Natural killer cell (primary cell): ENCODE results near the gene MYCBPAP. TPM values are rescaled to one million over a fixed set of nuclear protein-coding genes. Genes with fewer than 3 reads are reported as not detected.

Source experiments
- ATAC-seq, 3 donors: fragments of 150-1000 bp in 2 of 3; fragments of 200-7000 bp in 1 of 3; cut with Tn5 transposase; 1 replicate in 1 of 3; 2 replicates in 2 of 3; pipeline ENCODE4 v1.10.0; 2021; ENCODE audit warnings: mild to moderate bottlenecking in 2 of 3, moderate library complexity in 2 of 3
- DNase-seq, 2 donors: peaks; one replicate each; pipeline versions ENCODE4 v3.0.0 to v3.0.0-alpha.2; 2013 to 2021; ENCODE audit warnings: mixed read lengths in 1 of 2
- H3K27ac ChIP-seq: one replicate; pipeline ENCODE4 v1.5.1; 2013; ENCODE audit warnings: mild to moderate bottlenecking, low read length
- H3K27me3 ChIP-seq: one replicate; pipeline ENCODE4 v1.6.1; 2013; ENCODE audit warnings: low read length; ENCODE audit not compliant: control insufficient read depth, insufficient read depth
- H3K36me3 ChIP-seq: one replicate; pipeline ENCODE4 v1.6.1; 2013; ENCODE audit warnings: low read length; ENCODE audit not compliant: control insufficient read depth, insufficient read depth
- H3K4me1 ChIP-seq: one replicate; pipeline ENCODE4 v1.6.1; 2013; ENCODE audit warnings: low read length; ENCODE audit not compliant: control insufficient read depth, insufficient read depth
- H3K4me3 ChIP-seq: one replicate; pipeline ENCODE4 v1.5.1; 2013; ENCODE audit warnings: low read length
- H3K9me3 ChIP-seq: one replicate; pipeline ENCODE4 v1.6.1; 2013; ENCODE audit warnings: low read length; ENCODE audit not compliant: control insufficient read depth, insufficient read depth
- H3K27ac Mint-ChIP-seq, 2 donors: one replicate each; pipeline ENCODE4 v1.8.0; 2022; ENCODE audit warnings: mild to moderate bottlenecking in 2 of 2, mixed read lengths in 2 of 2, moderate library complexity in 1 of 2
- H3K27me3 Mint-ChIP-seq, 2 donors: one replicate each; pipeline ENCODE4 v1.8.0; 2022; ENCODE audit warnings: low read depth in 2 of 2, mixed read lengths in 2 of 2
- H3K36me3 Mint-ChIP-seq: one replicate; pipeline ENCODE4 v1.8.0; 2022; ENCODE audit warnings: mixed read lengths
- H3K4me1 Mint-ChIP-seq, 2 donors: one replicate each; pipeline ENCODE4 v1.8.0; 2022; ENCODE audit warnings: mixed read lengths in 2 of 2
- H3K4me3 Mint-ChIP-seq: one replicate; pipeline ENCODE4 v1.8.0; 2022; ENCODE audit warnings: mild to moderate bottlenecking, moderate library complexity, mixed read lengths
- H3K9me3 Mint-ChIP-seq, 2 donors: one replicate each; pipeline ENCODE4 v1.8.0; 2022; ENCODE audit warnings: mixed read lengths in 2 of 2
- WGBS: methylation state at CpG from one replicate; pipeline ENCODE4 v1.1.7; 2013; ENCODE audit warnings: missing lambda C conversion rate; ENCODE audit not compliant: insufficient coverage; 5-methylcytosine and 5-hydroxymethylcytosine counted together
- intact Hi-C: fragments of 100-400 bp; cut with micrococcal nuclease; formaldehyde crosslinking; loops from one replicate; pipeline ENCODE4 v1.14.2; 2022
- total RNA-seq, 4 donors: library from RNA; stranded (reverse); fragments of 120-200 nt in 1 of 4; gene quantifications; one replicate each; pipeline versions ENCODE4 v1.2.3 to v1.2.4, GENCODE V29; 2013 to 2022
- TF ChIP-seq, protein P1 (sequence below): fragments of 200-600 bp; IDR thresholded peaks from one replicate; pipeline ENCODE4 v1.8.0; 2022; ENCODE audit warnings: antibody characterized with exemption

Gene MYCBPAP
- total RNA-seq, 3 donors from 2014 or later (not counting 1 experiment from before 2014, with no cell fraction given) = 0.26 to 4.9 (median 0.70) TPM

DNA sequence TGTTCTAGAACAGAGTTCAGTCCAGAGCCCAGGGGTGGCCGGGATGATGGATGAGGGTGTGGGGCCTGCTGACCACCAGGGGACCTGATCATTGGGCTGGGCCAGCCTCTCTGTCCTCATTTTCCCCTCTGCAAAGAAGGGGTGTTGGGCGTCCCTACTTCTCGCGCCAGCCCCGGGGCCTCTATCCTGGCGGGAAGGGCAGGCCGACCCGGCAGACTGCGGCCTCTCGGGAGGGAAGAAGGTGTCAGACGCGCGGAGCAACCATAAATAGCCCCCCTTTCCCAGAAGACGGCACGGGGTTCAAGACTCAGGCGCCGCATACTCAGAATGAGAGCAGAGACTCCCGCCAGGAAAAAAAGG lies 50.3 kb downstream of the MYCBPAP start:
- DNase-seq (no peak), ATAC-seq (no peak)
- Mint-ChIP-seq H3K4me1 (peaks cover 19 to 26% of the 10 kb centered on the region in 2 donors), H3K27ac (peak overlapping the region in 1 of 2 donors; percentile 42), H3K9me3 (no peaks in the 10 kb centered on the region), H3K27me3 (peaks cover 8 to 38% of the 10 kb centered on the region in 2 donors), H3K36me3 (no peaks in the 10 kb centered on the region), H3K4me3 (peak overlapping the region; percentile 74)
- WGBS = 20% methylated on average over 18 of the region's 18 CpGs
- Histone ChIP-seq H3K9me3 (no peaks in the 10 kb centered on the region), H3K4me1 (peaks cover 38% of the 10 kb centered on the region), H3K4me3 (no peak overlapping the region), H3K27ac (no peak overlapping the region), H3K27me3 (peaks cover 35% of the 10 kb centered on the region), H3K36me3 (no peaks in the 10 kb centered on the region)
- intact Hi-C loops = no loop called here
- TF ChIP-seq, protein P1, sequence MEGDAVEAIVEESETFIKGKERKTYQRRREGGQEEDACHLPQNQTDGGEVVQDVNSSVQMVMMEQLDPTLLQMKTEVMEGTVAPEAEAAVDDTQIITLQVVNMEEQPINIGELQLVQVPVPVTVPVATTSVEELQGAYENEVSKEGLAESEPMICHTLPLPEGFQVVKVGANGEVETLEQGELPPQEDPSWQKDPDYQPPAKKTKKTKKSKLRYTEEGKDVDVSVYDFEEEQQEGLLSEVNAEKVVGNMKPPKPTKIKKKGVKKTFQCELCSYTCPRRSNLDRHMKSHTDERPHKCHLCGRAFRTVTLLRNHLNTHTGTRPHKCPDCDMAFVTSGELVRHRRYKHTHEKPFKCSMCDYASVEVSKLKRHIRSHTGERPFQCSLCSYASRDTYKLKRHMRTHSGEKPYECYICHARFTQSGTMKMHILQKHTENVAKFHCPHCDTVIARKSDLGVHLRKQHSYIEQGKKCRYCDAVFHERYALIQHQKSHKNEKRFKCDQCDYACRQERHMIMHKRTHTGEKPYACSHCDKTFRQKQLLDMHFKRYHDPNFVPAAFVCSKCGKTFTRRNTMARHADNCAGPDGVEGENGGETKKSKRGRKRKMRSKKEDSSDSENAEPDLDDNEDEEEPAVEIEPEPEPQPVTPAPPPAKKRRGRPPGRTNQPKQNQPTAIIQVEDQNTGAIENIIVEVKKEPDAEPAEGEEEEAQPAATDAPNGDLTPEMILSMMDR = no peak

DNA sequence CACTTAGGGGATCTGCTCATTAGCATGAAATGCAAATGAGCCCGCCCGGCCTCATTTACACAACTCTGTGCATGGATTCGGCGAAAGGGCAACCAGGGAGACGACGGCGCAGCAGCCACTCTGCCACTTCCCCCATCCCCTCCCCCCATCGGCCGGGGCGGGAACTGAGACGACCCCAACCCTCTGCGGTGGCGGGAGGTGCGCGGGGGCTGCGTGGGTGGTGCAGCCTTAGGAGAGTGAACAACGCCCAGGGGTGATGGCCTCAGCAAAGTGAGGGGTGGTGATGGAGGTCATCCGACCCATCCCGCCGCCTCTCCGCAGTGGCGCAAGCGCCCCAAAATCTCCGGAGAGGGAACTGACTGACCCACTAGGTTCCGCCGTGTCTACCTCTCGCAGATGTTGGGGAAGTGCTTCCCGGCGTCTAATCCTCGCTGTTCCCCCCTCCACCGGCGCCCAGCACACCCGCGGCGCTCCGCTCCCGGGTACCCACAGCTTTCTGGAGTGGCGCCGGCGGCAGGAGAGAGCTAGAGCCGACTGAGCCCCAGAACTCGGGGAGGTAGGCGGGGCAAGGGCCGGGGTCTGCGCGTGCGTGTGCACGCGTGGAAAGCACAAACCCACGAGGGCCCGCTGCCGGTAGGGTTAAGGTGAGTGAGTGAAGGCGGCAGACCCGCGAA lies 50.8 kb downstream of the MYCBPAP start:
- 4% methylated on average over 51 of the region's 55 CpGs for WGBS
- H3K4me3 ChIP-seq = no peak overlapping the region
- H3K27me3 Mint-ChIP-seq = peaks cover 14 to 42% of the 10 kb centered on the region in 2 donors

DNA sequence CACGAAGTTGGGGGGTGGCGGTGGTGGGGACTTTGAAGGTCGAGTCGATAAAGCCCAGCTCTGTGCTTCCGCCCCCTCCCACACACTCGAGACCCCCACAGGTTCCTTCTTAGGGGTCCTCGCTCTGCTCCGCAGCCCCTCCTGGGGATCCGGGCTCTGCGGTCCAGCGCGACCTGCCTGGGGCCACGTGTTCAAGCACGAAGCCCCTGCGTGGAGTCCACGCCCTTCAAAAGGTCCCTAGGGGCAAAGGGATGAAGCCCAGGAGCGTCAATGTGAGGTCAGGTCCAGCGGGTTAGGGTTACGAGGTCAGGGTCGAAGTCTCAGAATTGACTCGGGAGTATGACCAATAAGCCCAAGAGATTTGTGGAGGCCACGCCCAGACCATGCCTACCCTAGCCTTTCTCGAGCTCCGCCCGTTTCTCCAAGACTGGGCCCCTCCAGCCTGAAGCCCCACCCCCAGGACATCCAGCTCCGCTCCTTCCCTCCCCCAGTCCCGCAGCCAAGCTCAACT lies 51.5 kb downstream of the MYCBPAP start:
- peak overlapping the region; percentile 28 for H3K4me3 ChIP-seq
- TF ChIP-seq, protein P1 = no peak
- no peaks in the 10 kb centered on the region for H3K36me3 ChIP-seq
- H3K4me1 ChIP-seq = peaks cover 38% of the 10 kb centered on the region
- peak overlapping the region; percentile 82 for H3K4me3 Mint-ChIP-seq
- WGBS = 6% methylated on average over 24 of the region's 27 CpGs
- intact Hi-C loops = loop anchor here (2.0 kb wide), 1 partner anchor 13 kb away; the partner anchor contains the start of gene SPATA20
- H3K27ac Mint-ChIP-seq = peak overlapping the region in 1 of 2 donors; percentile 42
- peaks cover 43% of the 10 kb centered on the region for H3K27me3 ChIP-seq
- H3K27ac ChIP-seq = no peak overlapping the region
- H3K9me3 Mint-ChIP-seq = no peaks in the 10 kb centered on the region
- peak in 2 of 3 donors; percentile 16 to 18 for ATAC-seq
- H3K27me3 Mint-ChIP-seq = peaks cover 18 to 46% of the 10 kb centered on the region in 2 donors
- peaks cover 19 to 26% of the 10 kb centered on the region in 2 donors for H3K4me1 Mint-ChIP-seq
- peak in 1 of 2 donors; percentile 51 for DNase-seq
- no peaks in the 10 kb centered on the region for H3K36me3 Mint-ChIP-seq
- H3K9me3 ChIP-seq = no peaks in the 10 kb centered on the region

More for the DNA sequence above, 50.8 kb downstream of the MYCBPAP start:
- Histone ChIP-seq H3K27ac (no peak overlapping the region), H3K9me3 (no peaks in the 10 kb centered on the region), H3K4me1 (peaks cover 38% of the 10 kb centered on the region), H3K36me3 (no peaks in the 10 kb centered on the region), H3K27me3 (peaks cover 39% of the 10 kb centered on the region)
- Mint-ChIP-seq H3K9me3 (no peaks in the 10 kb centered on the region), H3K4me3 (peak overlapping the region; percentile 74), H3K4me1 (peaks cover 19 to 26% of the 10 kb centered on the region in 2 donors), H3K27ac (peak overlapping the region in 1 of 2 donors; percentile 42), H3K36me3 (no peaks in the 10 kb centered on the region)
- DNase-seq (peak in 1 of 2 donors; percentile 41), ATAC-seq (no peak)
- intact Hi-C loops = no loop called here
- TF ChIP-seq, protein P1 = no peak
